Central memory CD8-positive, alpha-beta T cell (primary cell): ENCODE results near the gene PSMG3.

Experiments
- ATAC-seq: fragments of 150-1000 bp; cut with Tn5 transposase; replicated peaks from 2 replicates; pipeline ENCODE4 v1.10.0; 2022; ENCODE audit warnings: mild to moderate bottlenecking, moderate FRiP score, moderate number of reproducible peaks; ENCODE audit not compliant: poor library complexity, severe bottlenecking; ENCODE audit errors: extremely low read depth
- DNase-seq, 2 donors: peaks; one replicate each; pipeline ENCODE4 v3.0.0; 2021; ENCODE audit warnings: low spot score in 2 of 2
- H3K27ac Mint-ChIP-seq: one replicate; pipeline ENCODE4 v1.8.0; 2022; ENCODE audit warnings: low read depth, mild to moderate bottlenecking, moderate library complexity, mixed read lengths
- H3K27me3 Mint-ChIP-seq: one replicate; pipeline ENCODE4 v1.8.0; 2022; ENCODE audit warnings: mixed read lengths
- H3K36me3 Mint-ChIP-seq: one replicate; pipeline ENCODE4 v1.8.0; 2022; ENCODE audit warnings: mild to moderate bottlenecking, moderate library complexity, mixed read lengths; ENCODE audit not compliant: insufficient read depth
- H3K4me1 Mint-ChIP-seq: one replicate; pipeline ENCODE4 v1.8.0; 2022; ENCODE audit warnings: mixed read lengths
- H3K4me3 Mint-ChIP-seq: one replicate; pipeline ENCODE4 v1.8.0; 2022; ENCODE audit warnings: mild to moderate bottlenecking, moderate library complexity, mixed read lengths
- H3K9me3 Mint-ChIP-seq: one replicate; pipeline ENCODE4 v1.8.0; 2022; ENCODE audit warnings: mixed read lengths

The PSMG3 gene

GRCh38 chr7:1567896-1568510 is 1.8 kb downstream of the PSMG3 start:
- H3K27me3 Mint-ChIP-seq = no peaks in the 10 kb centered on the region
- H3K27ac Mint-ChIP-seq = no peak overlapping the region
- H3K9me3 Mint-ChIP-seq = no peaks in the 10 kb centered on the region
- H3K4me3 Mint-ChIP-seq = peak overlapping the region; percentile 81
- DNase-seq (no peak), ATAC-seq (no peak)
- H3K36me3 Mint-ChIP-seq = peaks cover 7% of the 10 kb centered on the region
- H3K4me1 Mint-ChIP-seq = peaks cover 17% of the 10 kb centered on the region

DNA sequence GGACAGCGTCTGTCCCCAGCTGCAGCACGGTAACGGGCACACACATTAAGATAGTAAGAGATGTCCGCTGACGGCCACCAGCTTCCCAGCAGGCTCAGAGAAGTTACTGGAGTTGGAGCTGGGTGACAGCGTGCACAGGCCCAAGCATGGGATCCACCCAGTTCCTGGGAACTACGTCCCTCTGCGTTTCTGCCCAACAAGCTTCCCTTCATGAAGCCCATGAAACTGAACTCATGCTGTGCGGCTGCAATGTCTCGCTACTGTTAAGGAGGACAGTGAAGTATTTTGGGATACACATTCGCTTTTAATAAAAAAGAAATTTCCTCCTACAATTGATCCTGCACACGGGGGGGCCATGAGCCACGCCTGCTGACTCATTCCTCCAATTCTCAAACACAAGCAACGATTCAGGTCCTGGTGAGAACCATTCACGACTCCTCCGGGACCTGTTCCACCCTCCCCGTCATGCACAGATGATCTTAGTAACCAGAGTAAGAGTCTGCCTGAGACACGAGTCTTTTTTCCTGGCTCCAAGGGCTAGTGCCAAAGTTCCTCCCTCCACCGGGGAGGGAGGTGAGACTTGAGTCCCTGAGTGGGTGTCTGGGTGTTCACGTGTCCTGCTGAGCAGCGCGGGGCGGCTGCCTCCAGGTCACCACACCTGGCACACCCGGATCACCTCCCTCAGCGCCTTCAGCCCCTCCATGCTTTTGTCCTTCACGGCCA is 2.6 kb downstream of the PSMG3 start:
- peaks cover 15% of the 10 kb centered on the region for H3K4me1 Mint-ChIP-seq
- H3K27ac Mint-ChIP-seq = no peak overlapping the region
- H3K27me3 Mint-ChIP-seq = no peaks in the 10 kb centered on the region
- H3K4me3 Mint-ChIP-seq = no peak overlapping the region
- no peak for DNase-seq
- H3K9me3 Mint-ChIP-seq = no peaks in the 10 kb centered on the region
- no peak for ATAC-seq
- H3K36me3 Mint-ChIP-seq = peaks cover 7% of the 10 kb centered on the region

DNA sequence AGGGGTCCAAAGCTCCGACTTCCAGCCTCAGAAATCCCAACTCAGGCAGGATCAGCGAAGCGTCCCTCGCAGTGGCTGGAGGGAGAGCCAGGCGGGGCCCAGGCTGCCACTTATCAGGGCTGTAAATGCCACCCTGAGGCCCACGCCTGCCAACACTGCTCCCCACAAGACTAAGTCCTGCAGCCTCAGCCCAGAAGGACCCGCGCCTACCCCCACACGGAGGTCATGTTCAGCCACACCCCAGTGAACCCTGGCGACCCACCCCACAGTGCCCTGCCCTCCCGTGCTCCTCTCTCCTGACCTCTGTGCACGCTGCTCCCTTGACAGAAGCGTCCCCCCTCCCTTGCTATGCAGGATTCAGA is 3.2 kb downstream of the PSMG3 start:
- Mint-ChIP-seq H3K27ac (no peak overlapping the region), H3K27me3 (no peaks in the 10 kb centered on the region), H3K4me1 (peaks cover 15% of the 10 kb centered on the region), H3K36me3 (peaks cover 7% of the 10 kb centered on the region), H3K4me3 (no peak overlapping the region), H3K9me3 (no peaks in the 10 kb centered on the region)
- no peak for DNase-seq
- ATAC-seq = no peak

- no peak for DNase-seq
- Mint-ChIP-seq H3K4me3 (no peak overlapping the region), H3K27me3 (no peaks in the 10 kb centered on the region), H3K4me1 (peaks cover 15% of the 10 kb centered on the region), H3K9me3 (no peaks in the 10 kb centered on the region), H3K36me3 (peaks cover 9% of the 10 kb centered on the region), H3K27ac (no peak overlapping the region)
- no peak for ATAC-seq
Measured at GRCh38 chr7:1564603-1565022, 5.2 kb downstream of the PSMG3 start.

- Mint-ChIP-seq H3K9me3 (no peaks in the 10 kb centered on the region), H3K27me3 (no peaks in the 10 kb centered on the region), H3K36me3 (peaks cover 8% of the 10 kb centered on the region), H3K4me1 (peaks cover 13% of the 10 kb centered on the region), H3K27ac (no peak overlapping the region), H3K4me3 (no peak overlapping the region)
- no peak for DNase-seq
- ATAC-seq = no peak
Measured at GRCh38 chr7:1563981-1564602, 5.7 kb downstream of the PSMG3 start.

- no peak overlapping the region for H3K27ac Mint-ChIP-seq
- H3K27me3 Mint-ChIP-seq = no peaks in the 10 kb centered on the region
- H3K4me3 Mint-ChIP-seq = no peak overlapping the region
- ATAC-seq = no peak
- H3K36me3 Mint-ChIP-seq = peaks cover 4% of the 10 kb centered on the region
- DNase-seq = no peak
- H3K4me1 Mint-ChIP-seq = no peaks in the 10 kb centered on the region
- no peaks in the 10 kb centered on the region for H3K9me3 Mint-ChIP-seq
Measured at GRCh38 chr7:1562597-1563051, 7.2 kb downstream of the PSMG3 start.

DNA sequence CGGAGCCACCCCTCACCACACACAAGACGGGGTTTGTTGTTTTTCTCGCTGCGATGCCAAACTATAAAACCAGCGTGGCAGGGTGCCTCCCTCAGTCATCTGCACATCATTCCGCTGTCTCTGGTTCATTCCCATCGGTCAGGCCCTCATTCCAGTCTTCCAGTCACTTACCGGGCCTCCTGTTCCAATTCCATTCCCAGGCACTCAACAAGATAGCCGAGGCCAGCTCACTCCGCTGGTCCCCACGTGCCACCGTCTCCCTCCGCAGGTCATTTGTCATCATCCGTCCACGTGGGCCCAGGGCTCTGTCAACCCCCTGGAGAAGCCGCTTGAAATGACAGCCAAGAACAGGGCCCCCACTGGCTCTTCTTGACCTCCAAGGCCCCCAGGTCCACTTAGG is 7.7 kb downstream of the PSMG3 start:
- ATAC-seq (no peak), DNase-seq (no peak)
- Mint-ChIP-seq H3K27ac (no peak overlapping the region), H3K27me3 (no peaks in the 10 kb centered on the region), H3K4me1 (no peaks in the 10 kb centered on the region), H3K4me3 (no peak overlapping the region), H3K9me3 (no peaks in the 10 kb centered on the region), H3K36me3 (peaks cover 4% of the 10 kb centered on the region)

GRCh38 chr7:1561036-1561940 is 8.5 kb downstream of the PSMG3 start:
- no peak overlapping the region for H3K4me3 Mint-ChIP-seq
- DNase-seq = no peak
- H3K9me3 Mint-ChIP-seq = no peaks in the 10 kb centered on the region
- H3K4me1 Mint-ChIP-seq = no peaks in the 10 kb centered on the region
- H3K27me3 Mint-ChIP-seq = no peaks in the 10 kb centered on the region
- H3K36me3 Mint-ChIP-seq = peaks cover 4% of the 10 kb centered on the region
- H3K27ac Mint-ChIP-seq = no peak overlapping the region
- no peak for ATAC-seq

DNA sequence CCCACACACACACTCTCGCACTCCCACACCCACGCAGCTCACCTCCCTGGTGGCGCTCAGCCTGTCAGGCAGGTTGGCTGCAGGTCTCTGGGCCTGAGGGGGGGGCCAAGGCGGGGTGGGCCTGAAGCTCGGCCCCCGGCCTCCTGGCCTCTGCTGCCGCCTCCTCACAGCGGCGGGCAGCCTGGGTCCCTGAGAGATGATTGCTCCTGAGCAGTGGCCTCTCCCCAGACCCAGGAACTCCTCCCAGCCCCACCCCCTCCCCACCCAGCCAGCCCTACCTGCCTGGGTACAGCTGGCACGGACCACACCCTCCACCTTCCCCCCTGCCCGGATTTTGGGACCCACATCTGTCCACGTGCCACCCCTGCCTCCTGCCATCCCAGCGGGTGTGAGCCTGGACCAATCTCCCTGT is 9.2 kb downstream of the PSMG3 start:
- ATAC-seq (no peak), DNase-seq (no peak)
- Mint-ChIP-seq H3K27ac (no peak overlapping the region), H3K4me3 (no peak overlapping the region), H3K9me3 (no peaks in the 10 kb centered on the region), H3K27me3 (no peaks in the 10 kb centered on the region), H3K36me3 (peaks cover 2% of the 10 kb centered on the region), H3K4me1 (no peaks in the 10 kb centered on the region)

GRCh38 chr7:1559626-1560590 is 9.9 kb downstream of the PSMG3 start:
- DNase-seq (no peak), ATAC-seq (no peak)
- H3K4me1 Mint-ChIP-seq = no peaks in the 10 kb centered on the region
- peaks cover 2% of the 10 kb centered on the region for H3K36me3 Mint-ChIP-seq
- H3K27me3 Mint-ChIP-seq = no peaks in the 10 kb centered on the region
- no peaks in the 10 kb centered on the region for H3K9me3 Mint-ChIP-seq
- H3K27ac Mint-ChIP-seq = no peak overlapping the region
- H3K4me3 Mint-ChIP-seq = no peak overlapping the region

GRCh38 chr7:1558841-1559625 is 10.8 kb downstream of the PSMG3 start:
- no peaks in the 10 kb centered on the region for H3K9me3 Mint-ChIP-seq
- ATAC-seq = no peak
- no peak for DNase-seq
- H3K4me3 Mint-ChIP-seq = no peak overlapping the region
- H3K27me3 Mint-ChIP-seq = no peaks in the 10 kb centered on the region
- H3K4me1 Mint-ChIP-seq = no peaks in the 10 kb centered on the region
- H3K36me3 Mint-ChIP-seq = peaks cover 5% of the 10 kb centered on the region
- H3K27ac Mint-ChIP-seq = no peak overlapping the region
